ENCODE results near the gene TMOD1.
"Not testable (repeated sequence)": the region's sequence is repeated elsewhere in the genome, so short reads cannot be mapped to it uniquely, and the experiment has no call there.

Gene TMOD1

DNA sequence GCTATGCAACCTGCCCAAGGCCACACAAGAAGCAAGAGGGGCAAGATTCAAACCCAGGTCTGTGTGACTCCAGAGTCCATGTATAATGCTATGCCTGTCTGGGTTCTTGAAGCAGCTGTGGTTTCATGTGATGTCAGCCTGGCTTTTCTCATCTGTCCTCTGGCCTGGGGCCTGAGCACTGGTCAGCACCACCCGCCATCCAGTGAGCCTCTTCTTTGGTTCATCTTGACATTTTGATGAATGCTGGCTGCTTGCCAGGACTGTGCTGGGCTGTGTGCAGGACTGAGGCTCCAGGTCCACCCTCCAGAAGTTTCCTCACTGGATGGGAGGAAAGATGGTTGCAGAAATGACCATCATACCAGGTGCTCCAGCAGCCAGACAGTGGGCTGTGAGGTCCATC is 70.2 kb downstream of the TMOD1 start:
- no peak for DNase-seq

DNA sequence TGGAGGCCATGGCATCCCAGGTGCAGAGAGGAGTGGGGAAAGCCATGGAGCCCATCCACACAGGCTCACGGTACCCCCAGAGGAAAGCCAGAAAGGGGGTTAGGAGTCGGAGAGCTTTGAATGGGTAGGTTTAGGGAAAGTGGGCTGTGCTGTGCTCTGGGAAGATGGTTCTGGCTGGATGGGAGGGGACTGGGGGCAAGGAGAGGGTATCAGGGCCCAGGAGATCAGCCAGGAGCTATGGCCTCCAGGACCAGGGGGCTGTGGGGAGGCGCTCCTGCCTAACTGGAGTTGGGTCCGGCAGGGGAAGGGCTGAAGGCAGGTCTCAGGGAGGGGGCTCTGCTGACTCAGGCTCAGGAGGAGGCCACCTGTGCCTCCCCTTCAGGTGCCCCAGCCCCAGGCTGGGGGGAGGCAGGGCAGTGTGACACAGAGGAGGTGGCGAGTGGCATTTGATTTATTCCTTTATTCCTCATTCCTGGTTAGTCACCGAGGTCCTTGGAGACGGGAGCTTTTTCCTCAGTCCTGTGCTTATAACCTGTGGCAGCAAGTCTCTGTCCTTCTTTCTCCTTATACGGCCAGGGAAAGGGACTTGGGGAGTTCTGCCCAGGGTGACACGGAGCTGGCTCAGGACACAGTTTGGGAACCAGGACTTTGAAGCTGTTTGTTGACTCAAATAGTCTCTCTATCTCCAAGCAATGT is 70.9 kb downstream of the TMOD1 start:
- no peak for DNase-seq

DNA sequence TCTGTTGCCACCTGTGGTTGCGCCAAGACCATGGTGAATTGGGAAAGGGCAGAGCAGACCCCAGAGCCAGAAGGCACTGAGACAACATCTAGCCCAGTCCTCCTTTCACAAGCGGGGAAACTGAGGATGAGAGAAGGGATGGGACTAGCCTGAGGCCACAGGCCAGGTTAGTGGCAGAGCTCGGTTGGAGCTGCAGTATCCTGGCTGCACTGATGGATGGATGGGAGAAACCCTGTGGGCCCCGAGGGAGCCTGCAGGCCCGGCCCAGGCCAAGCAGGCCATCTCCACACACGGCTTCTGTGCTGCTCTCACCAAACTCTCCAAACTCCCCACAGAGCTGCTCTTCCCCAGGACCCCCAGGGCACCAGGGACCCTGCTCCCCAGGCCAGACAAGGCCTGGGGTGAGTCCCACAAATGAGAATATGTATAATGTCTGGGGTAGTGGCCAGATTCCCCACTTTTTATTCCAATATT is 71.5 kb downstream of the TMOD1 start:
- no peak for DNase-seq

GRCh38 chr9:97573482-97574073 is 72.1 kb downstream of the TMOD1 start:
- peak; percentile 16 for DNase-seq

- DNase-seq: not testable (repeated sequence)
These were observed 72.7 kb downstream of the TMOD1 start for GRCh38 chr9:97574101-97574571.

DNA sequence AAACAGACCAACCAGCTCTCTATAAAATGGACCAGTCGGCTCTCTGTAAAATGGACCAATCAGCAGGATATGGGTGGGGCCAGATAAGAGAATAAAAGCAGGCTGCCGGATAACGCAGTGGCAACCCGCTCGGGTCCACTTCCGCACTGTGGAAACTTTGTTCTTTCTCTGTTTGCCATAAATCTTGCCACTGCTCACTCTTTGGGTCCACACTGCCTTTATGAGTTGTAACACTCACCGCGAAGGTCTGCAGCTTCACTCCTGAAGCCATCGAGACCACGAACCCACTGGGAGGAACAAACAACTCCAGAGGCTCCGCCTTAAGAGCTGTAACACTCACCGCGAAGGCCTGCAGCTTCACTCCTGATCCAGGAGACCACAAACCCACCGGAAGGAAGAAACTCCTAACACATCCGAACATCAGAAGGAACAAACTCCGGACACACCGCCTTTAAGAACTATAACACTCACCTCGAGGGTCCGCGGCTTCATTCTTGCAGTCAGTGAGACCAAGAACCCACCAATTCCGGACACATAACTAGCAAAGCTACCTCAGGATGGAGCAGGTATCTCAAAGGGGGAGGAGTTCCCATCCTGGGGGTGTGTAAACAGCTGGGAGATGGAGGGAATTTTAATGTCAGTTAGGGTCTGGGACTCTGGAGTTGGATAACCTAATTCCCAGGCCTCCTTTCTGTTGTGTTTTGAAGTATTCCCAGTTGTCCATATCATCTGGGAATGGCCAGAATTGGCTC is 73.6 kb downstream of the TMOD1 start:
- DNase-seq: not testable (repeated sequence)

GRCh38 chr9:97575673-97576200 is 74.3 kb downstream of the TMOD1 start:
- no peak for DNase-seq

- no peak for DNase-seq
These were observed 75.6 kb downstream of the TMOD1 start for GRCh38 chr9:97577051-97577450.

- no peak for DNase-seq
These were observed 77.4 kb downstream of the TMOD1 start for GRCh38 chr9:97578846-97579245.

- no peak for DNase-seq
These were observed 78.4 kb downstream of the TMOD1 start for GRCh38 chr9:97579914-97580313.

- not testable (repeated sequence) for DNase-seq
These were observed 80.1 kb downstream of the TMOD1 start for GRCh38 chr9:97581590-97581989.

GRCh38 chr9:97584778-97585177 is 83.3 kb downstream of the TMOD1 start:
- DNase-seq: not testable (repeated sequence)

GRCh38 chr9:97586909-97587308 is 85.4 kb downstream of the TMOD1 start:
- DNase-seq: not testable (repeated sequence)

DNA sequence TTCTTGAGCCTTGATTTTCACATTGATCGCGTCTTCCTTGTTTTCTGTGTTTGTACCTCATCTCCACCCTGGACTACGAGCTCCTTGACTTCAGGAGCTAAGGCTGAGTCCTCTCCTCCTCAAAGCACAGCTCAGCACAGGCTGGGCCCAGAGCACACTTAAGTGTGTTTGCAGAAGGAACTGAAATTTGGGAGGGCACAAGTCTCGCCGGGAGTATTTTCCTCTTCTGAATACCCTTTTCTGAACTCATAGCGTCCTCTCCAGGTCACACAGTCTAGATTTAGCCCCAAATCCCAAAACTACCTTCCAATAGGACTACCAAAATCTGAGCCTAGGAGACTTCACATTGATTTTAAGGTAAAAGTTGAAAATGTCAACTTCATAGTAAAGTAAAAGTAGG is 90.1 kb downstream of the TMOD1 start:
- no peak for DNase-seq

- DNase-seq: no peak
These were observed 90.7 kb downstream of the TMOD1 start for GRCh38 chr9:97592126-97592525.

- DNase-seq: peak; percentile 15
These were observed 92.5 kb downstream of the TMOD1 start for GRCh38 chr9:97593960-97594359.

DNA sequence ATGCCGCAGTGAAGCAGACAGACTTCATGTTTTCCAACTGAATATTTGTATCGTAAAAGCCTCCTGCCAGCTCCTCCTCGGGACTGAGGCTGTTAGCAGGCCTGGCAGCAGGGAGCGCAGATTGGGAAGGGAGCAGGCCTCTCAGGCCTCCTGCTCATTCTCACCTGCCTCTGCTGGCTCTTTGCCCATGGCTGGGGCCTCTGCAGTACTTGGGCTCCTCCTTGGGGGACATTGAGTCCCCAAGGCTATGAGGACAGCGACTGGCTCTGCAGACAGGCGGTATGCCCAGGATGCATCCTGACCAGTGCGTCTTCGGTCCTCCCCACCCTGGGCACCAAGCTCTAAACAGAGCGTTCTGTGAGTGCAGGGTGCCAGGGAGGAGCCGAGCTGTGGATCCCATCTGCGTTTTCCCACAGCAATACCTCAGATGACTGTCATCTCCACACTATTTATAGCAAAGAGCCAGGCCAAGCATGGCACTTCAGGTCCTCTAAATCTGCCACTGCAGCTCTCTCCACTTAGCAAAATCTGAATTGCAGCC is 93.0 kb downstream of the TMOD1 start:
- DNase-seq: no peak

GRCh38 chr9:97596906-97597305 is 95.4 kb downstream of the TMOD1 start:
- DNase-seq: no peak

DNA sequence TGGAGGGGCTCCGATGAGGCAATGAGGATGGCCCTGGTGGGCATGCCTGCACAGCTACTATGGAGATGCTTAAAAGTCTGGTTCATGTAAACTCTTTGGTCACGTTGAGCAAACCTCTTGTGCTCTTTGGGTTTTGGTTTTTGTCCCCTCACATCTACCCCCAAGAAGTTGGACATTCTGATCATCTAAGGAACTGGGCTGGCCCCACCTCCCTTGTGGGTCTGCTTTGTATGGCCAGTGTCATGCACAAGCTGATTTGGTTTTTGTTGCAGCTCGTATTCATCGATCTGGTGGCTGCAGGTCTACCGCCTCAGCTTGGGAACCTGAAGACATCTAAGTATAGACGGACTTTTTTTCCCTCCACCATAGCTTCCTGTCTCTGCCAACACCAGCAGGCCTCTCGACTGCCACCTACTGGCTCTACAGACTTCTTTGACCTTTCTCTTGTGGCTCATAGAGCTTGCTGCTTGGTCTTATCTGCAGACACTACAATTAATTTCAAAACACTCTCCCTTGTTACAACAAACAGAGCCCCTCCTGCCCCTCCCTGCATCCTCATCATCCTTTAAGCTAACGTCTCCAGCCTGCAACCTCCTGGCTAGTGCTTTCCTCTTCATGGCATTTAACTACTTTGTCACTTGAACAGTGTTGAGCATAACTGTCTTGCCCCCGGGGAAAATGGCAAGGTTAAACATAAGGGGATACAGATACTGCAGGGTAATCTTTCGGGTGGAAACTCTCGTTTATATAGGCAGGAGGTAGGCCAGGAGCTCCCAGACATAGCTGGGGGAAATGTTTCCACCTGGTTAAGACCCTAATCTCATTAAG is 97.2 kb downstream of the TMOD1 start:
- peak; percentile 78 for DNase-seq

- no peak for DNase-seq
These were observed 97.9 kb downstream of the TMOD1 start for GRCh38 chr9:97599314-97599846.

- DNase-seq: no peak
These were observed 99.2 kb downstream of the TMOD1 start for GRCh38 chr9:97600531-97601227.

All from EL (cell line).